DND-41 (cell line): ENCODE measurements around the gene FAAP100.

ENCODE experiments used
- ATAC-seq: fragments of 200-7000 bp; cut with Tn5 transposase; 3 replicates; pipeline ENCODE4 v1.9.1; 2021; ENCODE audit warnings: low read depth; ENCODE audit not compliant: insufficient read depth
- DNase-seq: peaks from one replicate; pipeline ENCODE4 v3.0.0-alpha.2; 2020
- H2AFZ ChIP-seq: 2 replicates; pipeline ENCODE4 v1.6.0; 2012; ENCODE audit warnings: low read depth, low read length
- H3K27ac ChIP-seq: 2 replicates; pipeline ENCODE4 v1.5.1; 2012; ENCODE audit warnings: low read length, inconsistent platforms
- H3K27me3 ChIP-seq: fragments of 200-600 bp; sonication (generic); 2 replicates; pipeline ENCODE4 v1.6.0; 2012; ENCODE audit warnings: low read length, mild to moderate bottlenecking, inconsistent platforms; ENCODE audit not compliant: insufficient read depth, poor library complexity
- H3K36me3 ChIP-seq: 2 replicates; pipeline ENCODE4 v1.5.1; 2012; ENCODE audit warnings: low read length, inconsistent platforms; ENCODE audit not compliant: insufficient read depth
- H3K4me1 ChIP-seq: 2 replicates; pipeline ENCODE4 v1.5.1; 2012; ENCODE audit warnings: mild to moderate bottlenecking, low read length; ENCODE audit not compliant: insufficient read depth
- H3K4me2 ChIP-seq: 2 replicates; pipeline ENCODE4 v1.6.0; 2012; ENCODE audit warnings: mild to moderate bottlenecking, moderate library complexity, low read length, inconsistent platforms; ENCODE audit not compliant: insufficient read depth
- H3K4me3 ChIP-seq, 2 experiments: fragments of 200-600 bp in 1 of 2; shearing (Covaris generic) in 1 of 2; 2 replicates each; pipeline ENCODE4 v1.5.1; 2012 to 2016; ENCODE audit warnings: inconsistent platforms in 2 of 2, low read length in 2 of 2, mild to moderate bottlenecking in 2 of 2, low read depth in 1 of 2, moderate library complexity in 1 of 2
- H3K79me2 ChIP-seq: 2 replicates; pipeline ENCODE4 v1.6.0; 2012; ENCODE audit warnings: low read length, inconsistent platforms; ENCODE audit not compliant: insufficient read depth
- H3K9ac ChIP-seq: 2 replicates; pipeline ENCODE4 v1.6.0; 2012; ENCODE audit warnings: low read depth, mild to moderate bottlenecking, inconsistent platforms, low read length, moderate library complexity
- H3K9me3 ChIP-seq: 2 replicates; pipeline ENCODE4 v1.5.1; 2012; ENCODE audit warnings: low read length, moderate library complexity, mild to moderate bottlenecking, inconsistent platforms; ENCODE audit not compliant: insufficient read depth, severe bottlenecking
- H4K20me1 ChIP-seq: 2 replicates; pipeline ENCODE4 v1.6.0; 2012; ENCODE audit warnings: low read length; ENCODE audit not compliant: insufficient read depth
- CTCF ChIP-seq: IDR thresholded peaks from 2 replicates; pipeline ENCODE4 v1.5.1; 2012; ENCODE audit warnings: borderline replicate concordance, low read length, moderate library complexity, mild to moderate bottlenecking; ENCODE audit not compliant: poor library complexity, severe bottlenecking; ENCODE audit errors: extremely low read depth
- EZH2 ChIP-seq: IDR thresholded peaks from 3 replicates; pipeline ENCODE4 v1.6.1; 2012; ENCODE audit warnings: borderline replicate concordance, low read depth, mild to moderate bottlenecking, moderate library complexity, low read length, inconsistent platforms; ENCODE audit not compliant: severe bottlenecking

Gene FAAP100

GRCh38 chr17:81529437-81529803, 22.7 kb downstream of the FAAP100 start:
- Histone ChIP-seq H3K4me2 (no peak overlapping the region), H3K79me2 (no peaks in the 10 kb centered on the region), H3K4me3 (no peak overlapping the region), H4K20me1 (peaks cover 8% of the 10 kb centered on the region), H3K36me3 (no peaks in the 10 kb centered on the region), H3K4me1 (no peaks in the 10 kb centered on the region), H2AFZ (no peak overlapping the region), H3K27ac (no peak overlapping the region), H3K9ac (no peak overlapping the region), H3K27me3 (no peaks in the 10 kb centered on the region), H3K9me3 (no peaks in the 10 kb centered on the region)
- ATAC-seq (no peak), DNase-seq (no peak)
- TF ChIP-seq CTCF = no peak
- no peak for TF ChIP-seq EZH2

GRCh38 chr17:81528651-81529436, 23.3 kb downstream of the FAAP100 start:
- DNase-seq (no peak), ATAC-seq (no peak)
- Histone ChIP-seq H2AFZ (no peak overlapping the region), H4K20me1 (peaks cover 5% of the 10 kb centered on the region; the same call in 1 of the 2 replicates), H3K36me3 (no peaks in the 10 kb centered on the region), H3K9ac (no peak overlapping the region), H3K27ac (no peak overlapping the region), H3K4me1 (no peaks in the 10 kb centered on the region), H3K4me3 (no peak overlapping the region), H3K9me3 (no peaks in the 10 kb centered on the region), H3K4me2 (no peak overlapping the region), H3K27me3 (no peaks in the 10 kb centered on the region), H3K79me2 (no peaks in the 10 kb centered on the region)
- TF ChIP-seq CTCF (no peak), EZH2 (no peak)

GRCh38 chr17:81528384-81528650, 23.8 kb downstream of the FAAP100 start:
- ATAC-seq (no peak), DNase-seq (no peak)
- no peaks in the 10 kb centered on the region for H3K79me2 ChIP-seq
- H3K36me3 ChIP-seq = no peaks in the 10 kb centered on the region
- TF ChIP-seq EZH2 (no peak), CTCF (no peak)
- no peaks in the 10 kb centered on the region for H3K27me3 ChIP-seq
- no peak overlapping the region for H3K9ac ChIP-seq
- H3K27ac ChIP-seq = no peak overlapping the region
- H4K20me1 ChIP-seq = peaks cover 9% of the 10 kb centered on the region; the same call in 1 of the 2 replicates
- H3K4me2 ChIP-seq = no peak overlapping the region
- H3K4me1 ChIP-seq = no peaks in the 10 kb centered on the region
- H3K9me3 ChIP-seq = no peaks in the 10 kb centered on the region
- no peak overlapping the region for H3K4me3 ChIP-seq
- no peak overlapping the region for H2AFZ ChIP-seq
